Measurements from ENCODE around the gene PTGES3L.

GRCh38 chr17:43018932-43019331 lies 39.1 kb upstream of the PTGES3L start:
- no peak for TF ChIP-seq CTCF (IDR thresholded peaks at IDR 0.05)
- no peak for TF ChIP-seq POLR2A (IDR thresholded peaks at IDR 0.05)
- no peak for TF ChIP-seq POLR2AphosphoS5 (IDR thresholded peaks at IDR 0.05)
